Sigmoid colon (tissue), 7 donors: Measurements from ENCODE around the gene DIP2C. TPM values are rescaled to one million over a fixed set of nuclear protein-coding genes. Genes with fewer than 3 reads are reported as not detected.

ENCODE experiments used
- DNase-seq: peaks from one replicate; pipeline ENCODE4 v3.0.0-alpha.2; 2019
- H3K27ac ChIP-seq, 4 donors: fragments of 200-600 bp; sonication (generic); one replicate each; pipeline ENCODE4 v1.5.1; 2016 to 2019; ENCODE audit warnings: mild to moderate bottlenecking in 1 of 4
- H3K27me3 ChIP-seq, 3 donors: fragments of 200-600 bp; sonication (generic); one replicate each; pipeline ENCODE4 v1.5.1; 2019; ENCODE audit warnings: mild to moderate bottlenecking in 1 of 3
- H3K36me3 ChIP-seq, 4 donors: fragments of 200-600 bp; sonication (generic); one replicate each; pipeline ENCODE4 v1.5.1; 2016 to 2019
- H3K4me1 ChIP-seq, 4 donors: fragments of 200-600 bp; sonication (generic); one replicate each; pipeline ENCODE4 v1.5.1; 2017 to 2019
- H3K4me3 ChIP-seq, 4 donors: fragments of 200-600 bp; sonication (generic); one replicate each; pipeline ENCODE4 v1.5.1; 2017 to 2019; ENCODE audit warnings: mild to moderate bottlenecking in 2 of 4, moderate library complexity in 1 of 4
- H3K9me3 ChIP-seq, 4 donors: fragments of 200-600 bp in 3 of 4; sonication (generic) in 3 of 4; one replicate each; pipeline versions ENCODE4 v1.5.1 to v1.6.1; 2013 to 2019
- CTCF ChIP-seq, 4 experiments: fragments of 450-650 bp in 3 of 4; fragments of 200-600 bp in 1 of 4; IDR thresholded peaks; one replicate each; pipeline ENCODE4 v1.5.1; 2016 to 2019; ENCODE audit warnings: antibody characterized with exemption in 4 of 4, mild to moderate bottlenecking in 3 of 4, moderate library complexity in 2 of 4
- EP300 ChIP-seq, 4 donors: sonication (generic); formaldehyde crosslinking; IDR thresholded peaks; one replicate each; pipeline ENCODE4 v1.6.1; 2017; ENCODE audit warnings: antibody characterized with exemption in 4 of 4
- POLR2A ChIP-seq, 2 donors: fragments of 450-650 bp; IDR thresholded peaks; one replicate each; pipeline ENCODE4 v1.6.1; 2016; ENCODE audit warnings: antibody characterized with exemption in 2 of 2, mild to moderate bottlenecking in 2 of 2, moderate library complexity in 2 of 2
- POLR2AphosphoS5 ChIP-seq, 4 donors: sonication (generic); formaldehyde crosslinking; IDR thresholded peaks; one replicate each; pipeline ENCODE4 v1.6.1; 2017; ENCODE audit warnings: antibody characterized with exemption in 4 of 4
- WGBS, 2 donors: extraction: QIAGEN DNeasy Blood & Tissue Kit; methylation state at CpG; one replicate each; pipeline ENCODE4 v1.1.7; 2013; 5-methylcytosine and 5-hydroxymethylcytosine counted together
- intact Hi-C: fragments of 100-400 bp; cut with DNase I; formaldehyde crosslinking; loops from one replicate; pipeline ENCODE4 v1.15.1; 2023
- polyA plus RNA-seq, 3 donors: library from polyadenylated mRNA; stranded (reverse); fragments of 200-250 nt; gene quantifications; one replicate each; pipeline ENCODE4 v1.2.3, GENCODE V29; 2013
- total RNA-seq, 4 donors: library from RNA; depleted of rRNA; stranded (reverse); fragments of >200 nt; gene quantifications; one replicate each; pipeline ENCODE4 v1.1.0, GENCODE V29; 2016
- donor health status: healthy with polysubstance abuse.
- donor health status: Bipolar disorder and iron deficiency.
- donor health status: healthy.

The DIP2C gene
- total and polyA plus RNA-seq, 7 donors = 1.8 to 67.9 (median 42.1) TPM

- intact Hi-C loops = no loop called here
- TF ChIP-seq CTCF (IDR thresholded peaks at IDR 0.05) (no peak), EP300 (IDR thresholded peaks at IDR 0.05) (no peak), POLR2AphosphoS5 (IDR thresholded peaks at IDR 0.05) (no peak), POLR2A (IDR thresholded peaks at IDR 0.05) (no peak)
- Histone ChIP-seq H3K4me3 (no peak overlapping the region), H3K9me3 (no peaks in the 10 kb centered on the region), H3K36me3 (peaks cover 34 to 92% (median 44%) of the 10 kb centered on the region in 4 donors), H3K27me3 (no peaks in the 10 kb centered on the region), H3K4me1 (peaks cover 0 to 5% (median 0%) of the 10 kb centered on the region in 4 donors), H3K27ac (no peak overlapping the region)
- DNase-seq = no peak
- WGBS, 2 donors = 93 to 95% methylated on average over 9 of the region's 9 CpGs
Observed at GRCh38 chr10:279232-279631, 410.2 kb downstream of the DIP2C start.

GRCh38 chr10:278707-279106 lies 410.8 kb downstream of the DIP2C start:
- H3K9me3 ChIP-seq = no peaks in the 10 kb centered on the region
- WGBS, 2 donors = 94 to 95% methylated on average over 5 of the region's 5 CpGs
- H3K27ac ChIP-seq = no peak overlapping the region
- TF ChIP-seq POLR2AphosphoS5 (IDR thresholded peaks at IDR 0.05) = no peak
- no peak for TF ChIP-seq POLR2A (IDR thresholded peaks at IDR 0.05)
- no peak for TF ChIP-seq CTCF (IDR thresholded peaks at IDR 0.05)
- TF ChIP-seq EP300 (IDR thresholded peaks at IDR 0.05) = no peak
- H3K4me3 ChIP-seq = no peak overlapping the region
- intact Hi-C loops = no loop called here
- peaks cover 34 to 87% (median 42%) of the 10 kb centered on the region in 4 donors for H3K36me3 ChIP-seq
- H3K27me3 ChIP-seq = no peaks in the 10 kb centered on the region
- peaks cover 0 to 5% (median 0%) of the 10 kb centered on the region in 4 donors for H3K4me1 ChIP-seq
- no peak for DNase-seq

- Histone ChIP-seq H3K36me3 (peaks cover 28 to 83% (median 36%) of the 10 kb centered on the region in 4 donors), H3K27ac (no peak overlapping the region), H3K4me3 (no peak overlapping the region), H3K4me1 (peaks cover 0 to 5% (median 0%) of the 10 kb centered on the region in 4 donors), H3K27me3 (no peaks in the 10 kb centered on the region), H3K9me3 (no peaks in the 10 kb centered on the region)
- DNase-seq = no peak
- no peak for TF ChIP-seq EP300 (IDR thresholded peaks at IDR 0.05)
- no peak for TF ChIP-seq POLR2AphosphoS5 (IDR thresholded peaks at IDR 0.05)
- TF ChIP-seq CTCF (IDR thresholded peaks at IDR 0.05) = no peak
- no peak for TF ChIP-seq POLR2A (IDR thresholded peaks at IDR 0.05)
- intact Hi-C loops = no loop called here
- WGBS, 2 donors = 97 to 98% methylated on average over 19 of the region's 19 CpGs
Observed at GRCh38 chr10:277963-278362, 411.5 kb downstream of the DIP2C start.

GRCh38 chr10:275680-276079 lies 413.8 kb downstream of the DIP2C start:
- WGBS, 2 donors = 94 to 96% methylated on average over 18 of the region's 18 CpGs
- Histone ChIP-seq H3K36me3 (peaks cover 19 to 66% (median 24%) of the 10 kb centered on the region in 4 donors), H3K27me3 (no peaks in the 10 kb centered on the region), H3K27ac (no peak overlapping the region), H3K4me1 (no peaks in the 10 kb centered on the region), H3K9me3 (no peaks in the 10 kb centered on the region), H3K4me3 (no peak overlapping the region)
- intact Hi-C loops = no loop called here
- DNase-seq = no peak
- TF ChIP-seq CTCF (IDR thresholded peaks at IDR 0.05) (no peak), POLR2AphosphoS5 (IDR thresholded peaks at IDR 0.05) (no peak), EP300 (IDR thresholded peaks at IDR 0.05) (no peak), POLR2A (IDR thresholded peaks at IDR 0.05) (no peak)

GRCh38 chr10:274866-275265 lies 414.6 kb downstream of the DIP2C start:
- intact Hi-C loops = no loop called here
- WGBS, 2 donors = 83 to 86% methylated on average over 2 of the region's 2 CpGs
- Histone ChIP-seq H3K4me1 (no peaks in the 10 kb centered on the region), H3K27ac (no peak overlapping the region), H3K9me3 (no peaks in the 10 kb centered on the region), H3K36me3 (peaks cover 11 to 58% (median 22%) of the 10 kb centered on the region in 4 donors), H3K4me3 (no peak overlapping the region), H3K27me3 (no peaks in the 10 kb centered on the region)
- TF ChIP-seq CTCF (IDR thresholded peaks at IDR 0.05) = no peak
- TF ChIP-seq EP300 (IDR thresholded peaks at IDR 0.05) = no peak
- TF ChIP-seq POLR2AphosphoS5 (IDR thresholded peaks at IDR 0.05) = no peak
- TF ChIP-seq POLR2A (IDR thresholded peaks at IDR 0.05) = no peak
- no peak for DNase-seq
